HG02610 (cell line): ENCODE results near the gene GOLGA8M.
"Not testable (repeated sequence)": the region's sequence is repeated elsewhere in the genome, so short reads cannot be mapped to it uniquely, and the experiment has no call there.

ENCODE experiments used
- ATAC-seq: cut with Tn5 transposase; IDR thresholded peaks from one replicate; pipeline ENCODE4 v1.9.1; 2021; ENCODE audit warnings: mild to moderate bottlenecking, moderate library complexity; ENCODE audit not compliant: unreplicated experiment

Gene GOLGA8M

GRCh38 chr15:28664575-28664974 is 47.6 kb downstream of the GOLGA8M start:
- ATAC-seq: not testable (repeated sequence)

GRCh38 chr15:28663717-28664116 is 48.5 kb downstream of the GOLGA8M start:
- ATAC-seq: not testable (repeated sequence)

GRCh38 chr15:28660750-28661149 is 51.5 kb downstream of the GOLGA8M start:
- ATAC-seq: not testable (repeated sequence)

- ATAC-seq: not testable (repeated sequence)
Observed at GRCh38 chr15:28656018-28656360, 56.2 kb downstream of the GOLGA8M start.

GRCh38 chr15:28655329-28656017 is 56.7 kb downstream of the GOLGA8M start:
- not testable (repeated sequence) for ATAC-seq

GRCh38 chr15:28654194-28654593 is 58.0 kb downstream of the GOLGA8M start:
- not testable (repeated sequence) for ATAC-seq

- ATAC-seq: not testable (repeated sequence)
Observed at GRCh38 chr15:28652538-28652937, 59.7 kb downstream of the GOLGA8M start.
